ENCODE results near the gene GPATCH2. TPM values are rescaled to one million over a fixed set of nuclear protein-coding genes. Genes with fewer than 3 reads are reported as not detected.

GPATCH2 gene
- total RNA-seq, 1 donor from 2014 or later = 13.5 TPM

- Histone ChIP-seq H3K27me3 (no peaks in the 10 kb centered on the region), H3K4me3 (no peak overlapping the region), H3K9me3 (no peaks in the 10 kb centered on the region), H3K27ac (no peak overlapping the region), H3K36me3 (no peaks in the 10 kb centered on the region), H3K4me1 (peaks cover 5% of the 10 kb centered on the region)
- DNase-seq (ENCODE audit: extremely low spot score in 2 of 2) = no peak
- no peak for TF ChIP-seq CTCF (IDR thresholded peaks at IDR 0.05)
- no peak for TF ChIP-seq POLR2AphosphoS5 (IDR thresholded peaks at IDR 0.05; ENCODE audit: insufficient read depth in 1 of 2, low read depth in 1 of 2)
- no peak for TF ChIP-seq POLR2A (IDR thresholded peaks at IDR 0.05)
- intact Hi-C loops (cut with DNase I) = no loop called here
These were observed 88.6 kb downstream of the GPATCH2 start for GRCh38 chr1:217542136-217542777.

- Histone ChIP-seq H3K27me3 (no peaks in the 10 kb centered on the region), H3K4me1 (peaks cover 5% of the 10 kb centered on the region), H3K36me3 (no peaks in the 10 kb centered on the region), H3K4me3 (no peak overlapping the region), H3K9me3 (no peaks in the 10 kb centered on the region), H3K27ac (no peak overlapping the region)
- TF ChIP-seq CTCF (IDR thresholded peaks at IDR 0.05) = no peak
- TF ChIP-seq POLR2A (IDR thresholded peaks at IDR 0.05) = no peak
- TF ChIP-seq POLR2AphosphoS5 (IDR thresholded peaks at IDR 0.05; ENCODE audit: insufficient read depth in 1 of 2, low read depth in 1 of 2) = no peak
- intact Hi-C loops (cut with DNase I) = no loop called here
- no peak for DNase-seq (ENCODE audit: extremely low spot score in 2 of 2)
These were observed 90.6 kb downstream of the GPATCH2 start for GRCh38 chr1:217540321-217540720.

GRCh38 chr1:217539510-217539909 lies 91.4 kb downstream of the GPATCH2 start:
- no peak for TF ChIP-seq POLR2AphosphoS5 (IDR thresholded peaks at IDR 0.05; ENCODE audit: insufficient read depth in 1 of 2, low read depth in 1 of 2)
- Histone ChIP-seq H3K27me3 (no peaks in the 10 kb centered on the region), H3K4me3 (no peak overlapping the region), H3K9me3 (no peaks in the 10 kb centered on the region), H3K36me3 (no peaks in the 10 kb centered on the region), H3K27ac (no peak overlapping the region), H3K4me1 (peaks cover 5% of the 10 kb centered on the region)
- intact Hi-C loops (cut with DNase I) = no loop called here
- no peak for DNase-seq (ENCODE audit: extremely low spot score in 2 of 2)

- intact Hi-C loops (cut with DNase I) = no loop called here
- Histone ChIP-seq H3K9me3 (no peaks in the 10 kb centered on the region), H3K4me3 (no peak overlapping the region), H3K36me3 (no peaks in the 10 kb centered on the region), H3K27ac (no peak overlapping the region), H3K27me3 (no peaks in the 10 kb centered on the region), H3K4me1 (no peaks in the 10 kb centered on the region)
- no peak for DNase-seq (ENCODE audit: extremely low spot score in 2 of 2)
- no peak for TF ChIP-seq CTCF (IDR thresholded peaks at IDR 0.05)
- TF ChIP-seq POLR2AphosphoS5 (IDR thresholded peaks at IDR 0.05; ENCODE audit: insufficient read depth in 1 of 2, low read depth in 1 of 2) = no peak
- no peak for TF ChIP-seq POLR2A (IDR thresholded peaks at IDR 0.05)
These were observed 95.1 kb downstream of the GPATCH2 start for GRCh38 chr1:217535601-217536377.

GRCh38 chr1:217534566-217534965 lies 96.3 kb downstream of the GPATCH2 start:
- Histone ChIP-seq H3K9me3 (no peaks in the 10 kb centered on the region), H3K27me3 (no peaks in the 10 kb centered on the region), H3K4me3 (no peak overlapping the region), H3K4me1 (no peaks in the 10 kb centered on the region), H3K36me3 (no peaks in the 10 kb centered on the region), H3K27ac (no peak overlapping the region)
- DNase-seq (ENCODE audit: extremely low spot score in 2 of 2) = no peak
- intact Hi-C loops (cut with DNase I) = no loop called here
- TF ChIP-seq POLR2A (IDR thresholded peaks at IDR 0.05) (no peak), POLR2AphosphoS5 (IDR thresholded peaks at IDR 0.05; ENCODE audit: insufficient read depth in 1 of 2, low read depth in 1 of 2) (no peak), CTCF (IDR thresholded peaks at IDR 0.05) (no peak)
